Skeletal muscle tissue (tissue), 4 donors: ENCODE measurements around the gene MAP1S. TPM values are rescaled to one million over a fixed set of nuclear protein-coding genes. Genes with fewer than 3 reads are reported as not detected.
"Not testable (repeated sequence)": the region's sequence is repeated elsewhere in the genome, so short reads cannot be mapped to it uniquely, and the experiment has no call there.

Source experiments
- H3K27ac ChIP-seq: one replicate; pipeline ENCODE4 v1.7.0; 2013; ENCODE audit warnings: mild to moderate bottlenecking, low read depth, low read length, inconsistent platforms
- H3K27me3 ChIP-seq, 3 donors: one replicate each; pipeline ENCODE4 v1.7.0; 2013; ENCODE audit warnings: low read length in 3 of 3; ENCODE audit not compliant: control insufficient read depth in 3 of 3, insufficient read depth in 3 of 3
- H3K36me3 ChIP-seq, 3 donors: one replicate each; pipeline ENCODE4 v1.7.0; 2013; ENCODE audit warnings: low read length in 3 of 3; ENCODE audit not compliant: control insufficient read depth in 3 of 3, insufficient read depth in 3 of 3
- H3K4me1 ChIP-seq, 3 donors: one replicate each; pipeline ENCODE4 v1.7.0; 2013; ENCODE audit warnings: low read length in 3 of 3, mild to moderate bottlenecking in 3 of 3; ENCODE audit not compliant: control insufficient read depth in 3 of 3, insufficient read depth in 3 of 3
- H3K4me3 ChIP-seq, 3 donors: one replicate each; pipeline ENCODE4 v1.7.0; 2013; ENCODE audit warnings: low read length in 3 of 3
- H3K9ac ChIP-seq, 3 donors: one replicate each; pipeline ENCODE4 v1.7.0; 2013; ENCODE audit warnings: low read length in 3 of 3, mild to moderate bottlenecking in 3 of 3, moderate library complexity in 2 of 3, low read depth in 1 of 3
- H3K9me3 ChIP-seq, 3 donors: one replicate each; pipeline ENCODE4 v1.7.0; 2013; ENCODE audit warnings: low read length in 3 of 3; ENCODE audit not compliant: control insufficient read depth in 3 of 3
- total RNA-seq: library from RNA; depleted of rRNA; stranded (reverse); fragments of >200 nt; gene quantifications from one replicate; pipeline ENCODE4 v1.2.3, GENCODE V29; 2014
- donor health status: Osteomylitis.

Gene MAP1S
- total RNA-seq, 1 donor from 2014 or later = 25.6 TPM

- no peak overlapping the region for H3K9ac ChIP-seq
- H3K4me1 ChIP-seq = peaks cover 0 to 2% (median 0%) of the 10 kb centered on the region in 3 donors
- H3K4me3 ChIP-seq = no peak overlapping the region
- H3K9me3 ChIP-seq = no peaks in the 10 kb centered on the region
- H3K27me3 ChIP-seq = peaks cover 23 to 47% (median 45%) of the 10 kb centered on the region in 3 donors
- no peak overlapping the region for H3K27ac ChIP-seq
- no peaks in the 10 kb centered on the region for H3K36me3 ChIP-seq
These were observed 56.1 kb downstream of the MAP1S start for GRCh38 chr19:17775245-17775927.

DNA sequence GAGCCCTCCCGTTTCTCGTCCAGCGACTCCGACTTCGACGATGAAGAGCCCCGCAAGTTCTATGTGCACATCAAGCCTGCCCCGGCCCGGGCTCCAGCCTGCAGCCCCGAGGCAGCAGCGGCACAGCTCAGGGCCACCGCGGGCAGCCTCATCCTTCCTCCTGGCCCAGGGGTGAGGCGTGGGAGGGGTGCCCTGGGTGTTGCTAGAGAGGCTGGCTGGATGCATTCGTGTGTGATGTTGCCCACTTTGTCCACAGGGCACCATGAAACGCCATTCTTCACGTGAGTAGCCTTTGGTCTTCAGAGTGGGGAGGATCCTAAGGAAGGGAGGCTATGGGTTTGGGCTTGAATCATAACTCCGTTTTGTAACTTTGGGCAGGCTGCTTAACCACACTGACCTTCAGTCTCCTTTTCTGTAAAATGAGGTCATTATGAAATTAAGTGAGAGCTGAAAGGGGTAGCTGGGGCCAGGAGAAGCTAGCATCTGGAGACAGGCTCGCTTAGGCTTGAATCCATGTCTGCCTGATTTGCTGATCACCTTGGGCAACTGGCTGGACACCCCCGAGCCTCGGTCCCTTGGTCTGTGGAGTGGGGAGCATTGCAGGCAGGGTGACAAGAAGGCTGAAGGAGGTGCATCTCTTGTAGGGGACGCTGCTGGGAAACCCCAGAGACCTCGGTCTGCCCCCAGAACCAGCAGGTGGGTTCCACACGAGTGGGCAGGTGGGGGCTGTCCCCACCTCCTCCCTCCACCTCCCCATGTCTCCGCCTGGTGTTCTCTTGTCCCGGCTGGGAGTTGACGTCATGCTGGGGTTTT is 56.9 kb downstream of the MAP1S start:
- Histone ChIP-seq H3K4me1 (peaks cover 0 to 2% (median 0%) of the 10 kb centered on the region in 3 donors), H3K27me3 (peaks cover 28 to 53% (median 53%) of the 10 kb centered on the region in 3 donors), H3K9ac (no peak overlapping the region), H3K4me3 (no peak overlapping the region), H3K9me3 (no peaks in the 10 kb centered on the region), H3K27ac (no peak overlapping the region), H3K36me3 (no peaks in the 10 kb centered on the region)

- H3K27me3 ChIP-seq = peaks cover 33 to 60% (median 54%) of the 10 kb centered on the region in 3 donors
These were observed 58.6 kb downstream of the MAP1S start for GRCh38 chr19:17777840-17778239.

GRCh38 chr19:17778251-17778967 is 59.1 kb downstream of the MAP1S start:
- H3K27me3 ChIP-seq = peaks cover 33 to 59% (median 51%) of the 10 kb centered on the region in 3 donors
- no peak overlapping the region for H3K4me3 ChIP-seq
- H3K4me1 ChIP-seq = peaks cover 0 to 2% (median 0%) of the 10 kb centered on the region in 3 donors
- no peaks in the 10 kb centered on the region for H3K36me3 ChIP-seq
- no peak overlapping the region for H3K9ac ChIP-seq
- H3K9me3 ChIP-seq = peaks cover 0 to 2% (median 0%) of the 10 kb centered on the region in 3 donors
- no peak overlapping the region for H3K27ac ChIP-seq

More at GRCh38 chr19:17777840-17778239, 58.6 kb downstream of the MAP1S start:
- not testable (repeated sequence) for H3K9me3 ChIP-seq, H3K4me3 ChIP-seq, H3K4me1 ChIP-seq, H3K36me3 ChIP-seq, H3K9ac ChIP-seq, H3K27ac ChIP-seq

DNA sequence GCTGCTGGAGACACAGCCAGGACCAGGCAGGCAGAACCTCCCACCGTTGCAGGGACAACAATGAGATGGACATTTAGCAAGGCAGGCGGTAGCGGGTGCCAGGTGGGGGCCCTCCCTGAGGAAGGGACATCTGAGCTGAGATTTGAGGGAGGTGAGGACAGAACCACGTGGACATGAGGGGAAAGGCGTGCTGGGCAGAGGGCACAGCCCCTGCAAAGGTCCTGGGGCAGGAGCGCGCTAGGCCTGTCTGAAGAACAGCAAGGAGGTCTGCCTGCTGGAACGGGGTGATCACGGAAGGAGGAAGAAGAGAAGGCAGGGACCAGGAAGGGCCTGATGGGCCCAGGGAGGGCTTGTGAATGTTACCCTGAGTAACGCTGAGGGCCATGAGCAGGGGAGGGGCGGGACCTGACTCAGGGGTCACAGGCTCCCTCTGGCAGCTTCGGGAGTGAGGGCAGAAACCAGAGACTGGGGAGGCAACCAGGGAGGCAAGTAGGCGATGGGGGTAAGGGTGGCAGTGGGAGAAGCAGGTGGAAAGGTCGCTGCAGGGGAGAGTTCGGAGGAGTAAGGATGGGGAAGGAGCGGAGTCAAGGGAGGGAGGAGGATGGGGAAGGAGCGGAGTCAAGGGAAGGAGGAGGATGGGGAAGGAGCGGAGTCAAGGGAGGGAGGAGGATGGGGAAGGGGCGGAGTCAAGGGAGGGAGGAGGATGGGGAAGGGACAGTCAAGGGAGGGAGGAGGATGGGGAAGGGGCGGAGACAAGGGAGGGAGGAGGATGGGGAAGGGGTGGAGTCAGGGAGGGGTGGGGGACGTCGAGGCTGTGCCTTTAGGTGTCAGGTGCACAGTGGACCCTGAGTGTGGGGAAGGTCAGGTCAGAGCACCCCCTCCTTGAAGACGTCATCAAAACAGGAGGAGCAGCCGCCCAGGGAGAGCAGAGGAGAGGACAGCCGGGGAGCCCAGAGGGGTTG is 60.0 kb downstream of the MAP1S start:
- H3K27me3 ChIP-seq = peaks cover 33 to 58% (median 54%) of the 10 kb centered on the region in 3 donors

GRCh38 chr19:17780781-17781180 is 61.5 kb downstream of the MAP1S start:
- Histone ChIP-seq H3K27me3 (peaks cover 35 to 52% (median 48%) of the 10 kb centered on the region in 3 donors), H3K9me3 (peaks cover 0 to 2% (median 0%) of the 10 kb centered on the region in 3 donors), H3K9ac (no peak overlapping the region), H3K27ac (no peak overlapping the region), H3K36me3 (no peaks in the 10 kb centered on the region), H3K4me1 (peaks cover 0 to 4% (median 3%) of the 10 kb centered on the region in 3 donors), H3K4me3 (no peak overlapping the region)

More for the DNA sequence above, 60.0 kb downstream of the MAP1S start:
- peaks cover 0 to 2% (median 0%) of the 10 kb centered on the region in 3 donors for H3K9me3 ChIP-seq
- peaks cover 0 to 4% (median 3%) of the 10 kb centered on the region in 3 donors for H3K4me1 ChIP-seq
- H3K36me3 ChIP-seq = no peaks in the 10 kb centered on the region
- H3K27ac ChIP-seq = no peak overlapping the region
- no peak overlapping the region for H3K9ac ChIP-seq
- no peak overlapping the region for H3K4me3 ChIP-seq

- peaks cover 23 to 33% (median 30%) of the 10 kb centered on the region in 3 donors for H3K27me3 ChIP-seq
- H3K9ac ChIP-seq, H3K9me3 ChIP-seq, H3K36me3 ChIP-seq, H3K4me3 ChIP-seq, H3K4me1 ChIP-seq, H3K27ac ChIP-seq: not testable (repeated sequence)
These were observed 64.4 kb downstream of the MAP1S start for GRCh38 chr19:17783721-17784120.
